Activated CD4-positive, CD25-positive, alpha-beta regulatory T cell treated with anti-CD3 and anti-CD28 coated beads, Interleukin-2, amount 50 U/mL, for 24 hours (primary cell): ENCODE results near the gene CDK11A.
A peak's percentile ranks its signal among the peaks of the same experiment; 100 is the strongest.

Experiments
- ATAC-seq, 2 donors: fragments of 150-1000 bp; cut with Tn5 transposase; one replicate each; pipeline ENCODE4 v1.10.0; 2021; ENCODE audit warnings: mild to moderate bottlenecking in 1 of 2, moderate library complexity in 1 of 2

CDK11A gene

DNA sequence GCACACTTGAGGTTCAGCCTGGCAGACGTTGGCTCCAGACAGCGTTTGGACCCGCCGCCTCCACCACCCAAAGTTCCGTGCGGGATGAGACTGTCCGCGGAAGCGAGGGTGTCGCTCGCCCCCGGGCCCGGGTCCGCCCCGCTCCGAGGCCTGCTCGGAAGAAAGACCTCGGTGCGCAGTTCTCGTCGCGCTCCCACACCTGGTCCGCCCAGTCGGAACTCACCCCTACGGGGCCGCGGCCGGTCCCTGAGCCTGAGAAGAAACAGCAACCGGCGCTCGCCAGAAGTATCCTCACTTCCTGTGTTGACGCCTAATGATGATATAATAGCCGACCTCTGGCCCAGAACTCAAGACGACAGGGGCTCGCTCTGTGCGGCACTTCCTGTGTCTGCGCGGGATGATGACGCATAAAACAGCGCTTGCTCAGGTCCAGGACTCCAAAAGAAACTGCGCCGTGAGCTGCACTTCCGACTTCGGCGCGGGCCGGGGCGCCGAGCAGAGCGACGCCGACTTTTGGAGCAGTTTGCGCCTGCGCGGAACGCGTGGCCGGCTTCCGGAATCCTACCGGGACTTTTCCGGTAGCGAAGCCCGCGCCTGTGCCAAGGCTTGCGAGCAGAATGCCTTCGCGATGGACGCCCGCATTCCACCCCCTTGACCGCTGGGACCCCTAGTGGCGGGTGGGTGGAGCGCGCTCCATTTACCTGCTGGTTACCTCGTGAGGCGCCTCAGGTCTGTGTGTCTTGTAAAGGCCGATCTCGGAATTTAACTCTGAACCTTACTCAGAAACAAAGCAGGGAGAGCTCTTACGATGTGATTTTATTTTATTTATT lies at the start of gene CDK11A:
TSS of gene CDK11A (minus strand) at position 323 of the 830 bp plus-strand sequence. CDS start 1,539 bp downstream, outside the sequence.
- peak; percentile 92 to 97 for ATAC-seq

DNA sequence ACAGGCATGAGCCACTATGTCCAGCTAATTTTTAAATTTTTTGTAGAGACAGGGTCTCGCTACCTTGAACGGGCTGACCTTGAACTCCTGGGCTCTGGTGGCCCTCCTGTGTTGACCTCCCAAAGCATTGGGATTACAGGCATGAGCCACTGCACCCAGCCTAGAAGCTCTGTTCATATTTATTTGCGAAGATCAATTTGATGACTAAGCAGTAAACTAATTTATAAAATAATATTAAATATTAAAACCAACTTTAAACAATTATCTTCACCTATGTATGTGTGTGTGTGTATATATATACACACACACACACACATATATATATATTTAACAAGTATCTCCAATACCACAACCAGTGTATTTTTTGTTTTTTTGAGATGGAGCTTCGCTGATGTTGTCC lies 49.7 kb upstream of the CDK11A start:
- ATAC-seq: no peak

DNA sequence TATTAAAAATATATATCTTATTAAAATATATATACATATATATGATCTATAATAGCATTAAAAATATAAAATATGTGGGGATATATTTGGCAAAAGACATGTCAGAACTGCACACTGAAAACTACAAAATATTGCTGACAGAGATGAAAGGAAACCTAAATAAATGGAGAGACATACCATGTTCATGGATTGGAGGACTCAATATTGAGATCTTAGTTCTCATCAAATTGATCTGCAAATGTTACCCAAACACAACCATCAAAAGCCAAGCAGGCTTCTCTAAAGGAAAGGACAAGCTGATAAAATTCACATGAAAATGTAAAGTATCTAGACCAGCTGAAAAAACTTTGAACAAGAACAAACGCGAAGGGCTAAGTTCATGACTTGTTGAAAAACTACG lies 46.9 kb upstream of the CDK11A start:
- ATAC-seq: no peak

DNA sequence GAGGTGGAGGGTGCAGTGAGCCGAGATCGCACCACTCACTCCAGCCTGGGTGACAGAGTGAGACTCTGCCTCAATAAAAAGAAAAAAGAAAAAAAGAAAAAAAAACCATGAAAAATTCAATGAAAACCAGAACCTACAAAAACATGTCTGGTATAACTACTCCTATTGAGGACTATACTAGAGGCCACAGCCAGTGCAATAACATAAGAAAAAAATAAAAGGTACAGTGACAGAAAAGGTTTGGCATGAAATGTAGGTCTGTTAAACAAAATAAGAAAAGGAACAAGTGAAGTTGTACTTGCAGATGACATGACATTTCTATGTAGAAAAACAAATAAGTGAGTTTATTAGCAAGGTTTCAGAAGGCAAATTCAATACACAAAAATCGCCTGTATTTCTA lies 45.9 kb upstream of the CDK11A start:
- no peak for ATAC-seq

- no peak for ATAC-seq
Observed at GRCh38 chr1:1768249-1768992, 44.3 kb upstream of the CDK11A start.

DNA sequence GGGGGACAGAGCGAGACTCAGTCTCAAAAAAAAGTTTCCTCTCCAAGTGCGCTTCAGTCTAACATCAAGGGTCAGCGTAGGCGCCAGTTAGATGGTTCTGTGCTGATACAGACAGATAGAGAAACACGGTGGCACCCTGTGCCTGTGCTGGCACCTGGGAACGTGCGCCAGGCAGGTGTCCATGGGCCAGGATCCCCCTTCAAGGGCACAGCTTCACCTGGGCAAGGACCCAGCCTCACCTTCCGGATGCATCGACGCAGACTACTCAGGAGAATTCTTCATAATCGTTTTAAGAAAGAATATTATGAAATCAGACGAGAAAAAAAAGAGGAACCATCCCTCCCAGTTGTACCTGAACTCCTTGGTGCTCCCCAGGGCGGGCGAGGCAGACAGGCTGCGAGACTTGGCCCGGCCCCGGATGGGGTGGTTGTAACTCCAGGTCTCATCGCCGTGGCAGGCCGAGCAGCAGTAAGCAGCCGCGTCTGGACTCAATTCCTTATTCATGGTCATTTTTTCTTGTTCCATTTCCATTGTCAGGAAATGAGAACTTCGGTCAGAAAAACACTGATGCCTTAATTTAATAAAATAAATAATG lies 40.8 kb upstream of the CDK11A start:
- no peak for ATAC-seq

- no peak for ATAC-seq
Observed at GRCh38 chr1:1763657-1764621, 39.8 kb upstream of the CDK11A start.

DNA sequence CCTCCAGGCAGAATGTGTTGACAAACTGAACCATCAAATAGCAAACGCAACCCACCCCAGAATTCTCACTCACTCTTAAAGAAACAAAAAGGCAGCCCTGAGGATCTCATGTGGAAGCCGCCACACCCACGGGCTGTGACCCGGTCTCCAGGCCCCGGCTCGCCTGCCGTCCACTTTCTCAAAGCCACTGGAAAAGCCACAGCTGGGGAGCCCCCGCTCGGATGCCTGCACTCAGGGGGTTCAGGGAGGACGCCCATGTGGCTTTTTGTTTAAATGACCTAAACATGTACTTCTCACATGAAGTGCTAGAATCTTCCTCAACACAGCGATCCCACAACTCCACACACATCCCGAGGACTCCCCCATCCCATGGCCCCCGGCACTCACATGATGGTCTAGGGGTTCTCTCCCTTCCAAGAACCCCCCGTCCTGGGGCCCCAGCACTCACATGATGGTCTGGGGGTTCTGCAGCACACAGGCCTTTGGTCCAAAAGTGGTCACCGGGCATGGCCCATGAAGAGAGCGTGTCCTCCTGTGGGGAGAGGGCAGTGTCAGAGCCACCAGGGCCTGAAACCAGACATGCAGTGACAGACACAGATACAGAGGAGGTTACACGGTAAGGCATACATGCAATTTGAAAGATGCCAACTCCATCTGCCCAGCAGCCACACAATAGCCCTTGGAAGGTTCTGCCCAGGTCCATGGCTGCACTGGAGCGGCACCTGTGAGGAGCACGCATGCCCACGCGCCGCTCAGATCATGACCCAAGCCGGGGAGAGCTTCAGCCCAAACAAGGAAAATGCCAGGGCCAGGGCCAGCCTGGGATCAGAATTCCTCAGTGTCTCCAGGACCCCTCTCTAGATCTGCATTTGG lies 37.6 kb upstream of the CDK11A start:
- no peak for ATAC-seq

DNA sequence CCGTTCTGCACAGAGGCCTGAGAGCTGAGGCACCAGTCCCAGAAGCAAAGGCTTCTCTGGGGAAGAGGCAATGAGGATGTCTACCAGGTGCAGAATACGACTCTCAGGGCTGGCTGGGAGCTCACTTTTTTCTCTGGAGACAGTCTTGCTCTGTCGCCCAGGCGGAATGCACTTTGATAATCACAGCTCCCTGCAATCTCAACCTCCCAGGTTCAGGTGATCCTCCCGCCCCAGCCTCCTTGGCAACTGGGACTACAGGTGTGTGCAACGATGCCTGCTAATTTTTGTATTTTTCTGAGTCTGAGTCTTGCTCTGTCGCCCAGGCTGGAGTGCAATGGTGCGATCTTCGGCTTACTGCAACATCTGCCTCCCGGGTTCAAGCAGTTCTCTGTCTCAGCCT lies 36.6 kb upstream of the CDK11A start:
- no peak for ATAC-seq

- no peak for ATAC-seq
Observed at GRCh38 chr1:1760345-1760650, 36.1 kb upstream of the CDK11A start.

GRCh38 chr1:1759456-1760344 lies 35.5 kb upstream of the CDK11A start:
- ATAC-seq: no peak

- ATAC-seq: peak in 1 of 2 donors; percentile 20
Observed at GRCh38 chr1:1758692-1759455, 34.7 kb upstream of the CDK11A start.

- no peak for ATAC-seq
Observed at GRCh38 chr1:1758059-1758621, 34.0 kb upstream of the CDK11A start.

DNA sequence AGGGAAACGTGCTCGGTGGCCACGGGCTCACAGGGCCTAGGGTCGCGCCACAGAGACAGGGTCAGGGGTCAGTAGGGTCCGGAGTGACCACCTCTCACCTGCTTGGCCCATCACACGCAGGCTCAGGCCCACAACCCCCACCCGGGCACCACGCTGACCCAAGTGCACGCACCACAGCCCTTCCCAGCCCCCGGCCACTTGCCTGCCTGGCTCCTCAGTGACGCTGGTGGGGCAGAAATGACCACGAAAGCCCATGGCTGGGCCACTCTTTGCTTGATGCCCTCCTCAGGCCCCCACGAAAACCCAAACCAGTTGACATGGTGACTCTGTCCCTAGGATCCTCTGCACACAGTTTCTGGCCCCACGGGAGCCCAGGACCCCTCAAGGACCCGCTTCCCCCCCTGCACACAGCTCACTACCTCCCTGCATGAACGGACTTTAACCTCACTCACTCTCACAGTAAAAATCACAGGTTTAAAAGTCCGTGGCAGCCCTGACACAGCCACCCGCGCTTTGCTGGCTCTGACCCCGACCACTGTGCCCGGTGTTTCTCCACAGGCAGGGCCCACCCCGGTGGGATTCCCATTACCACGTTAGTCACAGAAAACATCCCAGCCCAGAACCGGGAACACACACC lies 33.4 kb upstream of the CDK11A start:
- no peak for ATAC-seq

DNA sequence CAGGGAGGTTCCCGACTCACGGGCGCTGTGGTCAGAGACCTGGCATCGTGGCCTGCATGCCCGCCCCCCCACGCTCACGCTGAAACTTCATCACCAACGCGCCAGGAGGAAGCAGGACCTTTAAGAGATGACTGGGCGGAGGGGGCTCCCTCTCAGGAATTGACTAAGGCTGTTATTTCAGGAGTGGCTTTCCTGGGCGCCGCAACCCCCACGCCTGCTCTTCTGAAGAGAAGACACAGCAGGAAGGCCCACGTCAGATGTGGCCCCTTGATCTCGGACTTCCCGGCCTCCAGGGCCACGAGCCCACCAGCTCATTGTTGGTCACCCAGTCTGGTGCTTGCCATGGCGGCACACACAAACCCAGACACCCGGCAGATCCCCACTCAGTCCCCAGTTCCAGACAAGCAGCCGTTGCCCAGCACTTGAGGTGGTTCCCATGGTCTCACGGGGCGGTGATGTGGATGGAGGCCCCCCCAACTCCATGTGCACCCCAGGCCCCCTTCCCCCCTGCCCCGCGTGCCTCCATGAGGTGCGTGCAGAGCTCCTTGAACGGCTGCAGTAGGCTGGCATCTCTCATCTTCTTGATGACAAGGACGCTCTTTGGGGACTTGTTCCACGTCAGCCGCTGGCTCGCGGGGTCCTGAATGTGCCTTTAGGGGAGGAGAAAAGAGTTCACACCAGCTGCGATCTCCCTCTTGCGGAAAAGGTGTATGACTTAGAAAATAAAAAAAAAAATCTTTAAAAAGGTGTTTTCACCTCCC lies 32.7 kb upstream of the CDK11A start:
- no peak for ATAC-seq

GRCh38 chr1:1755852-1756251 lies 31.7 kb upstream of the CDK11A start:
- no peak for ATAC-seq

GRCh38 chr1:1755426-1755825 lies 31.3 kb upstream of the CDK11A start:
- ATAC-seq: no peak
